ENCODE results near the gene AKAP13.

- TF ChIP-seq, protein P1, sequence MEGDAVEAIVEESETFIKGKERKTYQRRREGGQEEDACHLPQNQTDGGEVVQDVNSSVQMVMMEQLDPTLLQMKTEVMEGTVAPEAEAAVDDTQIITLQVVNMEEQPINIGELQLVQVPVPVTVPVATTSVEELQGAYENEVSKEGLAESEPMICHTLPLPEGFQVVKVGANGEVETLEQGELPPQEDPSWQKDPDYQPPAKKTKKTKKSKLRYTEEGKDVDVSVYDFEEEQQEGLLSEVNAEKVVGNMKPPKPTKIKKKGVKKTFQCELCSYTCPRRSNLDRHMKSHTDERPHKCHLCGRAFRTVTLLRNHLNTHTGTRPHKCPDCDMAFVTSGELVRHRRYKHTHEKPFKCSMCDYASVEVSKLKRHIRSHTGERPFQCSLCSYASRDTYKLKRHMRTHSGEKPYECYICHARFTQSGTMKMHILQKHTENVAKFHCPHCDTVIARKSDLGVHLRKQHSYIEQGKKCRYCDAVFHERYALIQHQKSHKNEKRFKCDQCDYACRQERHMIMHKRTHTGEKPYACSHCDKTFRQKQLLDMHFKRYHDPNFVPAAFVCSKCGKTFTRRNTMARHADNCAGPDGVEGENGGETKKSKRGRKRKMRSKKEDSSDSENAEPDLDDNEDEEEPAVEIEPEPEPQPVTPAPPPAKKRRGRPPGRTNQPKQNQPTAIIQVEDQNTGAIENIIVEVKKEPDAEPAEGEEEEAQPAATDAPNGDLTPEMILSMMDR (IDR thresholded peaks at IDR 0.05): no peak
- TF ChIP-seq POLR2A (IDR thresholded peaks at IDR 0.05): no peak
Observed at GRCh38 chr15:85766001-85766831, 385.8 kb downstream of the AKAP13 start.

All from uterus (tissue), 2 donors.